Duodenal mucosa (tissue), 2 donors: ENCODE data around the gene OTX1.

Source experiments
- H3K27ac ChIP-seq: one replicate; pipeline ENCODE4 v1.7.0; 2013; ENCODE audit warnings: low read depth, low read length
- H3K27me3 ChIP-seq, 2 donors: one replicate each; pipeline ENCODE4 v1.7.0; 2013; ENCODE audit warnings: low read length in 2 of 2, control low read depth in 1 of 2; ENCODE audit not compliant: insufficient read depth in 2 of 2, control insufficient read depth in 1 of 2
- H3K36me3 ChIP-seq, 2 donors: one replicate each; pipeline ENCODE4 v1.7.0; 2013; ENCODE audit warnings: low read length in 2 of 2, control low read depth in 1 of 2; ENCODE audit not compliant: insufficient read depth in 2 of 2, control insufficient read depth in 1 of 2
- H3K4me1 ChIP-seq, 2 donors: one replicate each; pipeline ENCODE4 v1.7.0; 2013; ENCODE audit warnings: low read length in 2 of 2, control low read depth in 1 of 2; ENCODE audit not compliant: insufficient read depth in 2 of 2, control insufficient read depth in 1 of 2
- H3K4me3 ChIP-seq, 2 donors: one replicate each; pipeline ENCODE4 v1.7.0; 2013; ENCODE audit warnings: low read length in 2 of 2, low read depth in 1 of 2
- H3K9ac ChIP-seq, 2 donors: one replicate each; pipeline ENCODE4 v1.7.0; 2013; ENCODE audit warnings: low read length in 2 of 2, low read depth in 1 of 2
- H3K9me3 ChIP-seq, 2 donors: one replicate each; pipeline ENCODE4 v1.7.0; 2013; ENCODE audit warnings: low read length in 2 of 2, control low read depth in 1 of 2; ENCODE audit not compliant: control insufficient read depth in 1 of 2

OTX1 gene

GRCh38 chr2:63051795-63052333 lies 1.2 kb downstream of the OTX1 start:
- no peaks in the 10 kb centered on the region for H3K36me3 ChIP-seq
- no peak overlapping the region for H3K27ac ChIP-seq
- H3K4me1 ChIP-seq = peaks cover 60 to 63% of the 10 kb centered on the region in 2 donors
- no peaks in the 10 kb centered on the region for H3K9me3 ChIP-seq
- H3K27me3 ChIP-seq = peaks cover 91 to 95% of the 10 kb centered on the region in 2 donors
- peak overlapping the region in 1 of 2 donors; percentile 1 for H3K4me3 ChIP-seq
- no peak overlapping the region for H3K9ac ChIP-seq

DNA sequence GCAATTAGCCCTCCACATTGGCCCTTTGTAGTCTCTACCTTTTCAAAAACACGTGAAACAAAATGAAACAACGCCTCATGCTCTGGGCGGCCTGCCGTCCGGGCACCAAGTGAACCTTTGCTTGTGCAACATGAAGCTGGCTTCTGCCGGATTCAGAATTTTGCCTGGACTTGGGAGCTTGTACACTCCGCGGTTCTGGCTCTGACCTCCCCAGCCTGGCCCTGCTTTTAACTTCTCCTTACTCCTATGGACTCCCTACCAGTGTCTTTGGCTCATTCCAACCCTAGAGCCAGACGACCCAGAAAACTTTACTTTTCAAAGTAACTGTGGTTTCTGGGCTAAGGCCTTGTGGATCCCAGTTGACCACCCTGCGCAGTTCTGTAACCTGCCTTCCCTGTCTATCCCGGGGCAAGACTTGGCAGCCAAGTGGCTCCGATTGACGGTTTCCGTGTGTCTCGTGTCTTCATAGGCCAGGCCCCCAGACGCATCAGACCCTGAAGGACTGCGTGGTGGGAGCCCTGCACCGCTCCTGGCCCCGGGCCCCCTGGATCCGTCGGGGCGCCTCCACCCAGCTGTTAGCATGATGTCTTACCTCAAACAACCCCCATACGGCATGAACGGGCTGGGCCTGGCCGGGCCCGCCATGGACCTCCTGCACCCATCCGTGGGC lies 1.9 kb downstream of the OTX1 start:
- H3K9me3 ChIP-seq = no peaks in the 10 kb centered on the region
- no peaks in the 10 kb centered on the region for H3K36me3 ChIP-seq
- peak overlapping the region in 1 of 2 donors; percentile 1 for H3K4me3 ChIP-seq
- H3K27ac ChIP-seq = no peak overlapping the region
- no peak overlapping the region for H3K9ac ChIP-seq
- peaks cover 91 to 94% of the 10 kb centered on the region in 2 donors for H3K27me3 ChIP-seq
- H3K4me1 ChIP-seq = peaks cover 58 to 60% of the 10 kb centered on the region in 2 donors

DNA sequence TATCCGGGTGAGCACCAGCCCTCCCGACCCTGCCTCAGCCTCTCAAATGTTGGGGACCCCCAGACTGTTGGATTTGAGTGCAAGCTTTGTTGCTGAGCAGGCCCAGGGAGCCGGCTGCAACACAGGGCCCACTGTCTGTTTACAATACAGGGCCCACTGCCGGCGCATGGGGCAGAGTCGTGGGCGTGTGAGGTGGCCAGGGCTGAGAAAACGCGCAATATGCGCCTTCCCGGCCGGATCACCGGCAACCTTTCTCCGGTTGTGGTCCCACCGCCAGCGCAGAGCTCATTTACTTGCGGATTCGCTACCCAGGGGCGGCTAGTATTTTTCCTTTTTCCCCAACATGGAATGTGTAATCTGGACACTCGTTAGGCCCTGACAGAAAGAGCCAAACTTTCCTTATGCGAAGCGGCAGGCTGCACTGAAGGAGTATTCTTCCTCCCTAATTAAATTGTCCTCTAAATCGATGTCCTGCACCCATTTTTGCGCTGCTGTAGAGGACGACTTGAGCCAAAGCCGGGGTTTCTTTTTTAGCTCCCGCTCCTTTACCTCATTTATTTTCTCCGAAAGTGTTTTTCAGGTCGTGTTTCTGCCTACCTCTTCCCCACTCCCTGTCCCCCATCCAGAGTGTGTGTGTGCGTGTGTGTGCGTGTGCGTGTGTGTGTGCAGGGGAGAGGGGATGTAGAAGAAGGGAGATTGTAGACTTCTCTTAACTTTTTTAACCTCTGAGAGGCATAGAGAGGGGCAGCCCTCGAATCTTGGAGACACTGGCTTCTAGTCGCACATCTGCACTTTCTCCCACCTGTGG lies 2.7 kb downstream of the OTX1 start:
- no peak overlapping the region for H3K9ac ChIP-seq
- H3K4me1 ChIP-seq = peaks cover 56 to 57% of the 10 kb centered on the region in 2 donors
- H3K36me3 ChIP-seq = no peaks in the 10 kb centered on the region
- H3K27me3 ChIP-seq = peaks cover 92 to 94% of the 10 kb centered on the region in 2 donors
- H3K27ac ChIP-seq = no peak overlapping the region
- no peaks in the 10 kb centered on the region for H3K9me3 ChIP-seq
- peak overlapping the region in 1 of 2 donors; percentile 63 for H3K4me3 ChIP-seq

- H3K9me3 ChIP-seq = no peaks in the 10 kb centered on the region
- H3K4me1 ChIP-seq = peaks cover 57 to 64% of the 10 kb centered on the region in 2 donors
- peaks cover 92 to 94% of the 10 kb centered on the region in 2 donors for H3K27me3 ChIP-seq
- no peaks in the 10 kb centered on the region for H3K36me3 ChIP-seq
- no peak overlapping the region for H3K9ac ChIP-seq
- H3K4me3 ChIP-seq = peak overlapping the region; percentile 61 to 63
- no peak overlapping the region for H3K27ac ChIP-seq
Observed at GRCh38 chr2:63053889-63054602, 3.4 kb downstream of the OTX1 start.

DNA sequence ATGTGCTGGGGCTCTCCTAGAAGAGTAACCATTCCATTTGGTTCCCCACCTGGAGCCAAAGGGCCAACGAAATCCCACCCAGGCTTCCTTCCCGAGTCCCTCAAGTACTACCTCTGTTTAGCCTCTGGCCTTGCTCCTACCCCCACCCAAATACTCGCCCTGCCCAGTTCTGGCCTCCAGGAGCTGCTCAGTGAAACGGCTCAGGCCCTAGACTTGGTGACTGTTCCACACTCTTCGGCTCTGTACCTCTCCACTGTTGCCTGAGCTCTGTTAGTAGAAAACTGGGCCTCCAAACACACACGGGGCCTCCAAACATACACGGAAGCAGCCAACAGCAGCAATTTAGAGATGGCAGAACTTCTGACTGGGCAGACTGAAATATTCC lies 4.2 kb downstream of the OTX1 start:
- Histone ChIP-seq H3K4me3 (no peak overlapping the region), H3K9ac (no peak overlapping the region), H3K27me3 (peaks cover 90 to 92% of the 10 kb centered on the region in 2 donors), H3K36me3 (no peaks in the 10 kb centered on the region), H3K9me3 (no peaks in the 10 kb centered on the region), H3K4me1 (peaks cover 53 to 57% of the 10 kb centered on the region in 2 donors), H3K27ac (no peak overlapping the region)

GRCh38 chr2:63055226-63056106 lies 4.8 kb downstream of the OTX1 start:
- no peaks in the 10 kb centered on the region for H3K9me3 ChIP-seq
- H3K36me3 ChIP-seq = no peaks in the 10 kb centered on the region
- peaks cover 50 to 55% of the 10 kb centered on the region in 2 donors for H3K4me1 ChIP-seq
- H3K9ac ChIP-seq = no peak overlapping the region
- no peak overlapping the region for H3K27ac ChIP-seq
- H3K27me3 ChIP-seq = peaks cover 94% of the 10 kb centered on the region in 2 donors
- H3K4me3 ChIP-seq = peak overlapping the region in 1 of 2 donors; percentile 10

DNA sequence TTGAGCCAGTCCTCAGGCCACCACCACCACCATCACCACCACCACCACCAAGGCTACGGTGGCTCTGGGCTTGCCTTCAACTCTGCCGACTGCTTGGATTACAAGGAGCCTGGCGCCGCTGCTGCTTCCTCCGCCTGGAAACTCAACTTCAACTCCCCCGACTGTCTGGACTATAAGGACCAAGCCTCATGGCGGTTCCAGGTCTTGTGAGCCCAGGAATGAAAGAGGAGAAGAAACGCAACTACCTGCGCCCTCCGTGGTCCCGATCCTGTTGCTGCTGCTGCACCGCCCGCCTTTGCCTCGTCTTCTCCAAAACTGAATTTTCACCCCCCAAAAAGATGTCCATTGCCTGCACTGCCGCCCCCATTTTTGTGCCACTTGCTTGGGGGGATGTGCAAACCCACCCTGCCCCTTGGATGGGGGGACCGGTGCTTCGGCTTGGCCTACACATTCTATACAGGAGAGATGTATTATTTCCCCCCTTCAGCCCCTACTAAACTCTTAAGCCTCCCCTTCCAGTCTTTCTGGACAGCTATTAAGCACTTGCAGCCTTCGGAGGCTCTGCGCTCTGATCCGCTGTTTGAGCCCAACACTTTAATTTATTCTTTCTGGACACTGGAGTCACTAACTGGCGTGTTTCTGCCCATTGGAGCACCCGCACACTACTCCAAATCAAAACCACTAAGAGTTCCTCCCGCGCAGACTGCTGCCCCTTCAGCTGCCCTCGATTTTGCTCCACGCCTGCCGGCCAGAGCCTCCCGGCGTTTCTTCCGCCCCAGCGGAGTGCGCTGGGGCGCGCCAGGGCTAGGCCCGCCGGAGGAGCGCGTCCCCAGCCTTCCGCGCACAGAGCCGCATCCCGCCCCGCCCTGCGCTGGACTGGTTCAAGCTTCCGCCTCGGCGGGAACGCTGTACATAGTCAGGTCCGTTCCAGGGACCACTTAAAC lies 5.7 kb downstream of the OTX1 start:
- H3K4me1 ChIP-seq = peaks cover 42 to 48% of the 10 kb centered on the region in 2 donors
- peaks cover 88 to 96% of the 10 kb centered on the region in 2 donors for H3K27me3 ChIP-seq
- no peaks in the 10 kb centered on the region for H3K36me3 ChIP-seq
- no peak overlapping the region for H3K27ac ChIP-seq
- H3K9ac ChIP-seq = no peak overlapping the region
- H3K9me3 ChIP-seq = no peaks in the 10 kb centered on the region
- peak overlapping the region in 1 of 2 donors; percentile 10 for H3K4me3 ChIP-seq

DNA sequence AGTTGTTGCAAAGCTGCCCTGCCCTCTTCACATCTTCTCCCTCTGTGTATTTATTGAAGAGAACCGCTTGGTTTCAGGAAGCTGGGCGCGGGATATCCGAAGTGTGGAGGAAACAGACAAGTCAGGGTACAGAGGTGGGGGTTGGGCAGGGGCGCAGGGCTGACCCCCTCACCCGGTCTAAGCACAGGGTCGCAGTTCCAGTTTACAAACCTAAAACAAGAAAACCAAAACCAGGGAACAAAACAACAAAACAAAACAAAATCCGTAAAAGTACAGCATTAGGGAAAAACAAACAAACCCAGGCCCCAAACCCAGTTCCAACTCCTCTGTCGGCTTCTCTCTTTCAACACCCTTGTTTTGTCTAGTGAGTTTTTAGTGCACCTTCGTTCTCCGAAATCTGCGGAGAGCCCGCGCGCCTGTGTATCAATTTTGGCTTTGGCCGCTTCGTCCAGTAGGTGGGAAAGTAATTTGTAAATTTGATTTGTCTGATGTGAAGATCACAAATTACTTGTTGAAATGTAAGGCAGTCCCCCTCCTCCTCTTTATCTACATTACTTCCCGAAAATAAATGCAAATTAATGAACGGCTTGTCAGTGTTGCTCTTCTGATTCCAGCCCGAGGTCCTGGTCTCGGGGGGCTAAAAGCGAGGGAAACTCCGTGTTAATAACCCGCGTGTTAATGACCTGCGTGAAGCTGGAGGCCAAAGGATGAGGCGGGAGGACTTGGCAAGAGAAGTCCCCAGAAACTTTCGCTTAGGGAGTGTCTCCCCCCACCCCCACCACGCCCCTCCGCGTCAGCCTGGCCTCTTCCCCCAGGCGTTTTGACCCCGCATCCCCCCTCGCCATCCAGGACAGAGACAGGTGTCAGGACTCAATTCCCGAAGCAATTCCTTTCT lies 6.9 kb downstream of the OTX1 start:
- no peak overlapping the region for H3K9ac ChIP-seq
- H3K27ac ChIP-seq = no peak overlapping the region
- peak overlapping the region in 1 of 2 donors; percentile 43 for H3K4me3 ChIP-seq
- H3K9me3 ChIP-seq = no peaks in the 10 kb centered on the region
- no peaks in the 10 kb centered on the region for H3K36me3 ChIP-seq
- H3K27me3 ChIP-seq = peaks cover 84 to 96% of the 10 kb centered on the region in 2 donors
- H3K4me1 ChIP-seq = peaks cover 42 to 48% of the 10 kb centered on the region in 2 donors
